GM18909 (cell line): ENCODE results near the gene PACS1.
"Not testable (repeated sequence)": the region's sequence is repeated elsewhere in the genome, so short reads cannot be mapped to it uniquely, and the experiment has no call there.

ENCODE experiments used
- ATAC-seq: cut with Tn5 transposase; IDR thresholded peaks from one replicate; pipeline ENCODE4 v1.9.1; 2021; ENCODE audit warnings: mild to moderate bottlenecking; ENCODE audit not compliant: unreplicated experiment, poor library complexity

PACS1 gene

DNA sequence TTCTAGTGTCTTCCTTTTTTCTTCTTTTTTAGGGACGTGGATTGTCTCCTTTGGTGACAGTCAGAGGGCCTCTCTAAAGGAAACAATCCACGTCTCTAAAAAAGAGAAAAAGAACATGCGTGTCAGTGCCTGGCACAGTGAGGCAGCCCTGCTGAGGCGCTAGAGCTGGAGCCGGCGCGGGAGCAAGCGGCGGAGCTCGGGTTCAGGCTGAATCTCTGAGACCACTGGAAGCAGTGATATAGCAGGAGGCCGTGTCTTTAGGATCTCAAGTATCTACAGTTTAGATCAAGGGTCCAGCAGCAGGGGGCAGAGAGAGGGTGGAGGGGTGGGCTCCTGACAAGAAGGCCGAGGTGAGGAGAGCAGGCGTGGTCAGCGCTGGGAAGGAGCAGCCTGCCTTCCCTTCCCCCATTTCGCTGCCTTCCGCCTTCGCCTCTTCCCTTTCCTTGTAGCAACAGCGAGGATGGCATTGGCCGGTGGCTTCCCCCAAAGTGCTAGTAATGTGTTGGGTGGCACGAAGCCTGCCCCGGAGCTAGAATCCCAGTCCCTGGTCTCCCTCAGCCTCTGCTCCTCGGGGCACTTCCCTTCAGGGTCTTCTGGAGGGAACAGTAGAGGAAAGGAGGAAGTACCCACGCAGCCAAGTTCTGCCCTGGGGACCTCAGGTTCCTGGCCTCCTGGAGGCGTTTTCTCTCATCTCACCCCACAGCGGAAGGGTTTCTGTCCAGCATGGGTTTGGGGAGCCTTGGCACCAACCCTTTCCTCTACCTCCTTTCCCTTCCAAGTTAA, 170.1 kb downstream of the PACS1 start:
- ATAC-seq: no peak

DNA sequence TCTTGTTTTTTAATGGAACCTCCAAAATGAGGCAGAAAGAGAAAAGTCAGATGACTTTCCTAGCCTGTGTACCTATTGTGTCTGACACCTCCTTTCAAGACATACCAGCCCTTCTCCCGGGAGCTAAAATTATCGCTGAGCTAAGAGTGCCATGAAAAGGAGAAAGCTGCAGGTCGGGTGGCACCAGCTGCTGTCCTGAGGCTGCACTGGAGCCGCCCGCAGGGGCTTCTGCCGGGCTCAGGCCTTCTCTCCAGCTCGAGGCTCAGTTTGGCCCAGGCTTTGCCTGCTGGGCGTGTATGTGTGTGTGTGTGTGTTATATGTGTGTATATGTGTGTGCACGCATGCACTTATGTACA, 170.7 kb downstream of the PACS1 start:
- no peak for ATAC-seq

DNA sequence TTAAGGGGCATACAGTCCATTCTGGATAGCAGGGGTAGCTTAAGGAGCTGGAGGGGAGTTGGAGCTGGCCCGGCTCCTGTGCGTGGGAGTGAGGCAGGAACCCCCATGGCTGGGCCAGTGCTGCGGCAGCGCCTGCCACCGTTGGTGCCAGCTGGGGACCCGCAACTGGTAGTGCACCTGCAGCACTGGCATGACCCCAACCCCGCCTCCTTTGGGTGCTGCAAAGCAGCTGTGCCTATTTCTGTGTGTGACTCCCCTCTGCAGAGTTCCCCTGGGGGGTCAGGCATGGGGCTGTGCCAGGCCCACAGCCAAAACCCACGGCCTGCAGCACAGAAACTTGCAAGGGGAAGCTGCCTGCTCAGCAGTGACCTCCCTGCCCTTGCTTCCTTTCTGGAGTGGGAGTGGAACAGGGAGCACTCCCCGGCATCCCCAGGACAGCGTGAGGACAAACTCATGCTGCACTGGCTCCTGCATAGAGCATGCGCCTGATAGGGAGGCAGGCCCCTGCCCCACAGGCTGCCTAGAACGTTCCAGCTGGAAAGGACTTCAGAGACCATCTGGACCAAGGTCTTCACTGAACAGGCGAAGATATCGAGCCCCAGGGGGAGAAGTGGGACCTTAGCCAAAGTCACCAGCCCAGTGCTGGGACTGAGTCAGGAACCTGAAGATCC, 172.2 kb downstream of the PACS1 start:
- ATAC-seq: no peak

DNA sequence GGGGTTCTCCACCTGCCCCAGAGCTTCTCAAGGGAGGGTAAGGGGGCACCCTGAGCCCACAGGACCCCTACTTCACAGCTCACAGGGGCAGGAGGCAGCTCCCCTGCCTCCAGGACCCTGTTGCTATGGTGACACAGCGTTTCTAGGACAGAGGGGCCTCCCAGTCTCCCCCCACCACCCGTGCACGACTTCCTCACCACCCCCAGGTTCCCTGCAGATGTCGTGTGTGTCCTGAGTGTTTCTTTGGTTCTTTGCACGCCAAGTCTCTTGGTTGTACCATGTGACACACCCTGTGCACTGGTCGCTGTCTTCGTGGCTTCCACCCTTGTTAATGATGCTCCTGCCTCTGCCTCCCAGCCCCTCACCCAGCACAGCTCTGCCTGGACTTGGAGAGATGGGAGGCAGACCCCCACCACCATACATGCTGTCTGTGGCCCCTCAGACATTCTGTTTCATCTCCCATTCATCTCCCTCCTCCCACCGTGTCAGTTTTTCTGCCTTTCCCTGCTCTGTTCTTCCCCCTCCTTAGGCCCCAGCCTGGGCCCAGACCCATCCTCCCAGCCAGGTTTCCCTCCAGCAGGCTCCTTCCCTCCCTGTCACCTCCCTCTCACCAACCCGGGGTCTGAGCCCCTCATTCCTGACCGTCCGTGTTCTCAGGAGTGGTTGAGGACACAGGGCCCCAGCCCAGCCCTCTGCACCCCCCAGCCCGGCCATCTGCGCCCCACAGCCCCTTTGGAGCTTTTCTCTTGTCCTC, 173.9 kb downstream of the PACS1 start:
- ATAC-seq: no peak

DNA sequence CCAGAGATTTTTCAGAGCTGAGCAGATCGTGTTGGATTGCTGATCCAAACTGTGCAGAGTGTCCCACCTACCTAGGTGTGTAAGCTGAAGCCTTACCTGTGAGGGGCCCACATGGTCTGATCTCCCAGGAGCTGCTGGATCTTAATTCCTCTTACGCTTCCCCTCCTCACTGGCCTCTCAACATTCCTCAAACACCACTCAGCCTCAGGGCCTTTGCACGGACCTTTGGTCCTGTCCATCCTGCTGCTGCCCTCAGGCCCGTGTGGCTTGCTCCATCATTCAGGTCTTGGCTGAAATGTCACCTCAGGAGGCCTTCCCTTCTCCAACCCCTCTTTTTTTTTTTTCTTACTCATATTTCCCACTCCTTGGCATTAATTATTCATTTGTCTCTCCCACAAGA, 177.2 kb downstream of the PACS1 start:
- ATAC-seq: no peak

DNA sequence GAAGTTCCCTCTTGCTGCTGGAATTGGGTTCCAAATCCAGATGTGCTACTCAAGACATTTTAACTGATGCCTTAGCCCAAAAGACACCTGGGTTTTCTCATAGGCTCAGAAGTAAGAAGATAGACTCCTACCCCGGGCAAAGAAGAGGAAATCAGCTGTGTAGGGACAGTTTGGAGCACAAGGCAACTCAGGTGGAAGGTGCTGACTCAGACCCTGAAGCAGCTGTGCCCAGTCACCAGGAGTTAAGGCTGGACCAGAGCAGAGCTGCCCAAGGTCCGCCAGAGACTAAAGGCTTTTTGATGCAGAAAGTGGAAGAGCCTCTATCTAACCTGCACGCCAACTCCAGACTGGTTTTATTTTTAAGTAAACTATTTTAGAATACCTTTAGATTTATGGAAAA, 177.7 kb downstream of the PACS1 start:
- ATAC-seq: no peak

DNA sequence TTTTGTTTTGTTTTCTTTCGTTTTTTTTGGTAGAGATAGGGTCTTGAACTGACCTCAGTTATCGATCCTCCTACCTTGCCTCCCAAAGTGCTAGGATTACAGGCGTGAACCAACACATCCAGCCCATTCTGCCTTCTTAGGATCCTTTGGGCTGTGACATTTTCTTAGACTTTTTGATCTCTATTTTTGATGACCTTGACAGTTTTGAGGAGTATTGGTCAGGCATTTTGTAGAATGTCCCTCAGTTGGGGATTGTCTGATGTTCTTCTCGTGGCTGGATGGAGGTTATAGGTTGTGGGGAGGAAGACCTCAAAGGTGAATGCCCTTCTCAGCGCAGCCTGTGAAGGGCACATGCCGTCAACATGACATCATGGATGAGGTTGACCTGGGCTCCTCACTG, 178.8 kb downstream of the PACS1 start:
- no peak for ATAC-seq

DNA sequence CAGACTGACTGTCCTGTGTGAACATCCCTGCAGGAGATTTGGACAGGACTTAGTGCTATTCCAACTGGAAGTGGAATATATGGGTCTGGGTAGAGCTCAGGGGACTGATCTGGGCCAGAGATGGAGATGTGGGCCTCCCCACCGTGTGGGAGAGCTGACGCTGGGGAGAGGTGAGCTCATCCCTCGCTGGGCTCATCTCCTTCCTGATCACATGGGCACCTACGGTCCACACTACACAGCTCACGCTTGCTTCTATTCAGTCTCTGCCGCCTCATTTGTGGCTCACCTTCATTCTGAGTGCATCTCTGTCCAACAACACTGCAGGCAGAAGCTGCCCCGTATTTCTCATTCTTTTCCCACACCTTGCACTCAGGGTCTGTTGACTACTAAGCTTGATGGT, 181.7 kb downstream of the PACS1 start:
- ATAC-seq: no peak

DNA sequence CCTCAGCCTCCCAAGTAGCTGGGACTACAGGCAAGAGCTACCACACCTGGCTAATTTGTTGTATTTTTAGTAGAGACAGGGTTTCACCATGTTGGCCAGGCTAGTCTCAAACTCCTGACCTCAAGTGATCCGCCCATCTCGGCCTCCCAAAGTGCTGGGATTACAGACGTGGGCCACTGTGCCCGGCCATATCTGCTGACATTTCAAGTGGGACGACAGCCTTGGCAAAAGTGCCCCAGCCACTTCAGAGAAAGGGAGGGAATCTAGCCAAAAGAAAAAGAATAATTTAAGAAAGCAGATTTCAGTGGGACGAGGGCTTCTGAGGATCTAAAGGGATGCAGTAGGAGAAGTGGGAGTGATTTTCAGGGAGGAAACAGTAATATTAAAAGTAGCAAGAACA, 183.0 kb downstream of the PACS1 start:
- not testable (repeated sequence) for ATAC-seq

DNA sequence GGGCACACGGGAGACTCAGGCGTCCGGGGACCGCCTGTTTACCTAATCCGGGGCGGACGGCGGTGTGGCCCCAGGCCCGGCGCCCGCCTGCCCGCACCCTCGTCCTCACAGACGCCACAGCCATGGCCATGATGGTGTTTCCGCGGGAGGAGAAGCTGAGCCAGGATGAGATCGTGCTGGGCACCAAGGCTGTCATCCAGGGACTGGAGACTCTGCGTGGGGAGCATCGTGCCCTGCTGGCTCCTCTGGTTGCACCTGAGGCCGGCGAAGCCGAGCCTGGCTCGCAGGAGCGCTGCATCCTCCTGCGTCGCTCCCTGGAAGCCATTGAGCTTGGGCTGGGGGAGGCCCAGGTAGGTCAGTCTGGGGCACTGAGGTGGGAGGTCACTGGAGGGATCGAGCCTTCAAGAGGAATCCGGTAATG, 188.4 kb downstream of the PACS1 start:
- ATAC-seq: no peak

DNA sequence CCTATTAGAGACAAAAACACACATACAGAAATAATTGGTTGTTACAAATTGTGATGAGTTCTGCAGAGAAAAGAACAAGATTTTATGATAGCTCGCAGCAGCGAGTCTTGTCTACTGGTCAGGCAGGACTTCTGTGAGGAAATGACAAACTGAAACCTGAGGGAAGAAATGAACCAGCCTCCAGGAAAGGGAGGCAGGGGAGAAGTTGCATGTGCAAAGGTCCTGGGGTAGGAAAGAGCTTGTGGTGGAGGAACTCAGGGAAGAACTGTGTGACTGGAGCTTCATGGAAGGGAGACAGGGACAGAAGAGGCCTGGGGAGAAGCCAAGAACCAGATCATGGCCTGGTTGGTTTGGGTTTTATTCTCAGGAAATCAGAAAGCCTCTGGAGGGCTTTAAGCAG, 189.2 kb downstream of the PACS1 start:
- ATAC-seq: no peak

DNA sequence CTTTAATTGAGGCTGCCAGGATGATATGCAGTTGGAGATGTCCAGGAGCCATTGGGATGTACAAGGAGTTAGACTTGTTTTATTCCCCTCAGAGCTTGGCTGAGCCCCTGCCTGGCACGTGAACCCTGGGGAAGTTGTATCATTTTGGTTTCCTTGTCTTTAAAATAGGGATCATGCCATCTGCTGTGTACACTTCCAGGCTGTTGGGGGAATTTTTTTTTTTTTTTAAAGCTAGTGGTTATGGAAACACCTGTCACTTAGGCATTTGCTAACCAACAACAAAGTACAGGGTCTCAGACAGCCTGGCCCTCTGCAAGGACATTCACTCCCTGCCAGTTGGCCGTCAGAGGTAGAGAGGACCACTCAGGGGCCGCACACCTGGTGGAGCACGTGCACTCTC, 189.9 kb downstream of the PACS1 start:
- no peak for ATAC-seq

DNA sequence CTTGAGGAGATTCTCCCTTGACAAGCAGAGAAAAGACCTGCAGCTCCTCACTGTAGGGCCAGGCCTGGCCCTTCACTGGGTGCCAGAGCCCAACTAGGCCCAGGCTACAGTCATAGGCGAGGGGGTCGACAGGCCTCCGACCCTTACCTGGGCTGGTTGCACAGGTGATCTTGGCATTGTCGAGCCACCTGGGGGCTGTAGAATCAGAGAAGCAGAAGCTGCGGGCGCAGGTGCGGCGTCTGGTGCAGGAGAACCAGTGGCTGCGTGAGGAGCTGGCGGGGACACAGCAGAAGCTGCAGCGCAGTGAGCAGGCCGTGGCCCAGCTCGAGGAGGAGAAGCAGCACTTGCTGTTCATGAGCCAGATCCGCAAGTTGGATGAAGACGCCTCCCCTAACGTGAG, 191.5 kb downstream of the PACS1 start:
- ATAC-seq: no peak

DNA sequence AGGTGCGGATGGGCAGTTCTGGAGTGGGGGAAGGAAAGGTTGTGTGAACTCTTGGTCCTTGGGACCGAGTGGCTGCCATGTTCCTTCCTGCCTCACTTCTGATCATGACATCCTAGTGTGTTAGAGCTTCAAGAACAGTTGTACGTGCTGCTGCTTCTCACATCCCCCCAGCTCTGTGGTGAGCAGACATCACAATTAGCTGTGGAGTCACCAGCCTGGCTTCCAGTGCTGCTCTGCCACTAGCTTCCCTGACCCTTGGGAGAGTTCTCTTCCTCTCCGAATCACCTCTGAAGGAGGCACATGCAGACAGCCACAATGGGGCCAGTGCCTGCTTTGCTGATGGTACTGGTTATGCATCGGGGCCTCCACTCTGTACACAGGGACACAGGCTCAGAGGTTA, 192.1 kb downstream of the PACS1 start:
- no peak for ATAC-seq

DNA sequence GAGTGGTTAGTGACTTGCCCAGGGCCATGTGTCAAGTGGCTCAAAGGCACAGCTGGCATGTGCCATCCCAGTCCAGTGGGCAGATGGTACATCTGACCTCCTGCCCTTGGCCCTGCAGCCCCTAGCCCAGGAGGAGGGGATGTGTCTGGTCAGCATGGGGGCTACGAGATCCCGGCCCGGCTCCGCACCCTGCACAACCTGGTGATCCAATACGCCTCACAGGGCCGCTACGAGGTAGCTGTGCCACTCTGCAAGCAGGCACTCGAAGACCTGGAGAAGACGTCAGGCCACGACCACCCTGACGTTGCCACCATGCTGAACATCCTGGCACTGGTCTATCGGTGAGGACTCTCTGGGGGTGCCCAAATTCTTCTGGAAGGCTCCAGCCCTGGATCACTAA, 192.6 kb downstream of the PACS1 start:
- no peak for ATAC-seq

DNA sequence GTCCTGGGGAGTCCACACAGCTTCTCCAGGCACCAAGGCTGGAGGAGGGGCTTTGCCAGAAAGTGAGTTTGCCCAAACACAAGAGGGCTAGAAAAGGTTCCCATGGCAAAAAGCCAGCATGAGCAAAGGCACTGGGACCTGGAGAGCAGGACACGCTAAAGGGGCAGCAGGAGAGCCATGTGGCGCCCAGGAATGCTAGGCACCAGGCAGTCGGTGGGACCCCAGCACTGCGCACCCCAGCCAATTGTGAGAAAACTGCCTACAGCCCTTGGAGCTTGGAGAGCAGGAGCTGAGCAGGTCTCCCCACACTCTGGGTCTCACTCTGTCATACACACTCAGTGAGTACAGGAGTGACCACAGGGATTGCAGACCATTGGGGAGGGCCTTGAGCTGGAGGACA, 193.2 kb downstream of the PACS1 start:
- no peak for ATAC-seq

DNA sequence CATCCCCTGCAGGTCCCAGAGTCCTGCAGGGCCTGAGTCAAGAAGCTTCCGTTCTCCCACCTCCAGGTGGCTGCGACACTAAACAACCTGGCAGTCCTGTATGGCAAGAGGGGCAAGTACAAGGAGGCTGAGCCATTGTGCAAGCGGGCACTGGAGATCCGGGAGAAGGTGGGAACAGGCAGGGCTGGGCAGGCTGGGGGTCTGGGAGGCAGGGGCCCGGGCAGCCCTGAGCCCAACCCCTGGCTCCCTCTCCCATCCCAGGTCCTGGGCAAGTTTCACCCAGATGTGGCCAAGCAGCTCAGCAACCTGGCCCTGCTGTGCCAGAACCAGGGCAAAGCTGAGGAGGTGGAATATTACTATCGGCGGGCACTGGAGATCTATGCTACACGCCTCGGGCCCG, 193.7 kb downstream of the PACS1 start:
- ATAC-seq: no peak

DNA sequence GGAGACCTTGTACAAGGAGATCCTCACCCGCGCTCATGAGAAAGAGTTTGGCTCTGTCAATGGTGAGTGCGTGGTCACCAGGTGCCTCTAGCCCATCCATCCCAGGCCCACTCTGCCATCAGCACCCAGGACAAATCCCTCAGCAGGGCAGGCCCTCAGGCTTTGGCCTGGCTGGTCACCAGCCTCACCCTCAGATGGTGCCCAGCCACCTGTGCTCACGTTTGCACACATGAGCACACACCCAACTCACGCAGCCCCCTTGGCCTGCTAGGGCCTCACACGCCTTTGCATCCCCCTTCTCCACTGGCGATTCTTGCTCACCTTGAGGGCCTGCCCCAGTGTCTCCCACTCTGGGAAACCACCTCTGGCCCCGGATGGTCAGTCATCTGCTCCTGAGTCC, 194.3 kb downstream of the PACS1 start:
- no peak for ATAC-seq

DNA sequence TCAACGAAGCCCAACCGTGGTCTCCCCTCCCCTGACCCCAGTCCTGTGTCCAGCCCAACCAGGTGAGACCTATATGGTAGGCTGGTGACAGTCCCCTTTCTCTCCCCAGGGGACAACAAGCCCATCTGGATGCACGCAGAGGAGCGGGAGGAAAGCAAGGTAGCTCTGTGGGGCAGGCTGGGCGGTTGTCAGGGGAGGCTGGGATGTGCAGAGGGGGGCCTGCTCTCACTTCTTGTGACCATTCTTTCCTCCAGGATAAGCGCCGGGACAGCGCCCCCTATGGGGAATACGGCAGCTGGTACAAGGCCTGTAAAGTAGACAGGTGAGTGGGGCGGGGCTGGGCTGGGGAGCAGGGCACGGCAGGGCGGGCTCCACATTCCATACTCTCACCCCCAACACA, 194.8 kb downstream of the PACS1 start:
- ATAC-seq: no peak

DNA sequence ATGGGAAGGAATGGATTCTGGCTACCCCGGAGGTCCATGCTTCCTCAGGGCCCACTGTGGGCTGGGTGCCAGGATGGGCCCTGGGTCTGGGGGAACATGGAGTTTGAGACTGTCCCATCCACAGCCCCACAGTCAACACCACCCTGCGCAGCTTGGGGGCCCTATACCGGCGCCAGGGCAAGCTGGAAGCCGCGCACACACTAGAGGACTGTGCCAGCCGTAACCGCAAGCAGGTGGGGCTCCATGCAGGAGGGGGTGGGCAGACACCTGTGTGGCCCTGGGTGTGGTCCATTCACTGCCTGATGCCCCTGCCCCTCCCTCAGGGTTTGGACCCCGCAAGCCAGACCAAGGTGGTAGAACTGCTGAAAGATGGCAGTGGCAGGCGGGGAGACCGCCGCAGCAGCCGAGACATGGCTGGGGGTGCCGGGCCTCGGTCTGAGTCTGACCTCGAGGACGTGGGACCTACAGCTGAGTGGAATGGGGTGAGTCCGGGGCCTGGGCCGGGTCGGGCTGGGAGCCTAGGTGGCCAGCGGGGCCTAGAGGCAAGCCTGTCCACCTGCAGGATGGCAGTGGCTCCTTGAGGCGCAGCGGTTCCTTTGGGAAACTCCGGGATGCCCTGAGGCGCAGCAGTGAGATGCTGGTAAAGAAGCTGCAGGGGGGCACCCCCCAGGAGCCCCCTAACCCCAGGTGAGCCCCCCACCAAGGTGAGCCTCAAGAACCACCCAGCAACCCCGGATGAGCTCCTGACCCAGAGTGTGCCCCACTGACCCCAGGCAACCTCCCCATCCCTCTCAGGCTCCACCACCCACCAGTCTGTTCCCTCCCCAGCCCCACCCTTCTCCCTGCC, 195.7 kb downstream of the PACS1 start:
- no peak for ATAC-seq
